ENCODE measurements around the gene RAB35.

GRCh38 chr12:120145164-120145563 lies 28.6 kb upstream of the RAB35 start:
- TF ChIP-seq SUZ12 (IDR thresholded peaks at IDR 0.05; ENCODE audit: extremely low read depth, insufficient read depth, insufficient read length) (no peak), ZNF274 (IDR thresholded peaks at IDR 0.05; ENCODE audit: low read depth, low read length) (no peak), YY1 (IDR thresholded peaks at IDR 0.05; ENCODE audit: insufficient read depth, insufficient read length) (no peak)
